ENCODE data around the gene C3orf62. TPM values are rescaled to one million over a fixed set of nuclear protein-coding genes. Genes with fewer than 3 reads are reported as not detected.
A peak's percentile ranks its signal among the peaks of the same experiment; 100 is the strongest.

C3orf62 gene
- total and polyA plus RNA-seq, 9 of the 15 experiments (the other 6 are each of a cell fraction or from before 2014, with no cell fraction given), result 1.3 to 5.7 (median 3.4) TPM

DNA sequence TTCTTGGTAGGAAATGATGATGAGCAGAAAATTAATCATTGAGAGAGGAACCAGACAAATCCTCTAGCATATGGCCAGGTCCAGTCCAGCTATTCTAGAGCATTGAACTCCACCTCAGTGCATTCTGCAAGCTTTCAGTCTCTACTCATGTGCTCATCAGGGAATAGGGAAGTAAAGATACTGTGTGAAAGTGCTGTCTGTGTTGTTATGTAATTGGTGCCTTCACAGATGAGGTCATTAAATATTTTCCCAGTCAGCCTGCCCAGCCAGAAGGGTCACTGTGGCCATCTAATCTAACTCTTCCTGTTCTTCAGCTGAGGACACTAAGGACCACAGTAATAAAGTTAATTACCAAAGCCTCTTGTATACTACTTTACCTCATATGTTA lies 28.2 kb downstream of the C3orf62 start (continued):
- TF ChIP-seq, protein P1, sequence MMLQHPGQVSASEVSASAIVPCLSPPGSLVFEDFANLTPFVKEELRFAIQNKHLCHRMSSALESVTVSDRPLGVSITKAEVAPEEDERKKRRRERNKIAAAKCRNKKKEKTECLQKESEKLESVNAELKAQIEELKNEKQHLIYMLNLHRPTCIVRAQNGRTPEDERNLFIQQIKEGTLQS (IDR thresholded peaks at IDR 0.05), result peak; percentile 76
- TF ChIP-seq, protein P1 (CRISPR knock-in tag; conservative IDR thresholded peaks at IDR 0.05), result no peak
- TF ChIP-seq TEAD2 (tag; IDR thresholded peaks at IDR 0.05), result no peak
- 0 out of 2 replicates have a peak, but pooled peaks have one; percentile 24 for TF ChIP-seq L3MBTL2 (IDR thresholded peaks at IDR 0.05)
- TF ChIP-seq ZNF431 (CRISPR knock-in tag; IDR thresholded peaks at IDR 0.05), result no peak
- 0 out of 2 replicates have a peak, but pooled peaks have one; percentile 16 for TF ChIP-seq CTBP1 (IDR thresholded peaks at IDR 0.05; ENCODE audit: borderline replicate concordance)
- TF ChIP-seq, protein P2, sequence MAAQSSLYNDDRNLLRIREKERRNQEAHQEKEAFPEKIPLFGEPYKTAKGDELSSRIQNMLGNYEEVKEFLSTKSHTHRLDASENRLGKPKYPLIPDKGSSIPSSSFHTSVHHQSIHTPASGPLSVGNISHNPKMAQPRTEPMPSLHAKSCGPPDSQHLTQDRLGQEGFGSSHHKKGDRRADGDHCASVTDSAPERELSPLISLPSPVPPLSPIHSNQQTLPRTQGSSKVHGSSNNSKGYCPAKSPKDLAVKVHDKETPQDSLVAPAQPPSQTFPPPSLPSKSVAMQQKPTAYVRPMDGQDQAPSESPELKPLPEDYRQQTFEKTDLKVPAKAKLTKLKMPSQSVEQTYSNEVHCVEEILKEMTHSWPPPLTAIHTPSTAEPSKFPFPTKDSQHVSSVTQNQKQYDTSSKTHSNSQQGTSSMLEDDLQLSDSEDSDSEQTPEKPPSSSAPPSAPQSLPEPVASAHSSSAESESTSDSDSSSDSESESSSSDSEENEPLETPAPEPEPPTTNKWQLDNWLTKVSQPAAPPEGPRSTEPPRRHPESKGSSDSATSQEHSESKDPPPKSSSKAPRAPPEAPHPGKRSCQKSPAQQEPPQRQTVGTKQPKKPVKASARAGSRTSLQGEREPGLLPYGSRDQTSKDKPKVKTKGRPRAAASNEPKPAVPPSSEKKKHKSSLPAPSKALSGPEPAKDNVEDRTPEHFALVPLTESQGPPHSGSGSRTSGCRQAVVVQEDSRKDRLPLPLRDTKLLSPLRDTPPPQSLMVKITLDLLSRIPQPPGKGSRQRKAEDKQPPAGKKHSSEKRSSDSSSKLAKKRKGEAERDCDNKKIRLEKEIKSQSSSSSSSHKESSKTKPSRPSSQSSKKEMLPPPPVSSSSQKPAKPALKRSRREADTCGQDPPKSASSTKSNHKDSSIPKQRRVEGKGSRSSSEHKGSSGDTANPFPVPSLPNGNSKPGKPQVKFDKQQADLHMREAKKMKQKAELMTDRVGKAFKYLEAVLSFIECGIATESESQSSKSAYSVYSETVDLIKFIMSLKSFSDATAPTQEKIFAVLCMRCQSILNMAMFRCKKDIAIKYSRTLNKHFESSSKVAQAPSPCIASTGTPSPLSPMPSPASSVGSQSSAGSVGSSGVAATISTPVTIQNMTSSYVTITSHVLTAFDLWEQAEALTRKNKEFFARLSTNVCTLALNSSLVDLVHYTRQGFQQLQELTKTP (IDR thresholded peaks at IDR 0.05; ENCODE audit: low read depth in 1 of 2, partially characterized antibody in 2 of 2), result peak in 1 of 2 experiments; percentile 21
- TF ChIP-seq SMAD4 (CRISPR knock-in tag; conservative IDR thresholded peaks at IDR 0.05), result 0 out of 2 replicates have a peak, but pooled peaks have one; percentile 20
- peak; percentile 21; the same call in 1 of the 2 replicates for TF ChIP-seq MAFG (tag; conservative IDR thresholded peaks at IDR 0.05)
- 0 out of 2 replicates have a peak, but pooled peaks have one; percentile 13 for TF ChIP-seq ELF1 (tag; IDR thresholded peaks at IDR 0.05)
